Parathyroid adenoma (tissue), 2 donors: ENCODE data around the gene CD44.

ENCODE experiments used
- H2AFZ ChIP-seq: fragments of 300-600 bp; sonication (generic); one replicate; pipeline ENCODE4 v1.7.0; 2017; ENCODE audit warnings: antibody characterized with exemption, mild to moderate bottlenecking
- H3K27ac ChIP-seq: fragments of 300-600 bp; sonication (generic); one replicate; pipeline ENCODE4 v1.7.0; 2017
- H3K27me3 ChIP-seq: fragments of 300-600 bp; sonication (generic); one replicate; pipeline ENCODE4 v1.7.0; 2017; ENCODE audit warnings: low read length; ENCODE audit not compliant: control insufficient read depth, insufficient read depth
- H3K36me3 ChIP-seq: fragments of 300-600 bp; sonication (generic); one replicate; pipeline ENCODE4 v1.7.0; 2017; ENCODE audit warnings: low read length; ENCODE audit not compliant: control insufficient read depth, insufficient read depth
- H3K4me1 ChIP-seq: fragments of 300-600 bp; sonication (generic); one replicate; pipeline ENCODE4 v1.7.0; 2017; ENCODE audit warnings: control low read depth
- H3K4me2 ChIP-seq: fragments of 300-600 bp; sonication (generic); one replicate; pipeline ENCODE4 v1.7.0; 2017; ENCODE audit warnings: low read length
- H3K4me3 ChIP-seq: fragments of 300-600 bp; sonication (generic); one replicate; pipeline ENCODE4 v1.7.0; 2017; ENCODE audit warnings: low read depth, low read length
- H3K79me2 ChIP-seq: fragments of 300-600 bp; sonication (generic); one replicate; pipeline ENCODE4 v1.7.0; 2017; ENCODE audit warnings: control low read depth
- H3K9ac ChIP-seq: fragments of 300-600 bp; sonication (generic); one replicate; pipeline ENCODE4 v1.7.0; 2017; ENCODE audit warnings: mild to moderate bottlenecking
- H3K9me3 ChIP-seq: fragments of 300-600 bp; sonication (generic); one replicate; pipeline ENCODE4 v1.7.0; 2017; ENCODE audit warnings: low read length; ENCODE audit not compliant: control insufficient read depth
- CTCF ChIP-seq: fragments of 300-600 bp; sonication (generic); IDR thresholded peaks from one replicate; pipeline ENCODE4 v1.7.0; 2017; ENCODE audit warnings: antibody characterized with exemption, mild to moderate bottlenecking
- donor health status: primary hyperparathyroidism.

CD44 gene

DNA sequence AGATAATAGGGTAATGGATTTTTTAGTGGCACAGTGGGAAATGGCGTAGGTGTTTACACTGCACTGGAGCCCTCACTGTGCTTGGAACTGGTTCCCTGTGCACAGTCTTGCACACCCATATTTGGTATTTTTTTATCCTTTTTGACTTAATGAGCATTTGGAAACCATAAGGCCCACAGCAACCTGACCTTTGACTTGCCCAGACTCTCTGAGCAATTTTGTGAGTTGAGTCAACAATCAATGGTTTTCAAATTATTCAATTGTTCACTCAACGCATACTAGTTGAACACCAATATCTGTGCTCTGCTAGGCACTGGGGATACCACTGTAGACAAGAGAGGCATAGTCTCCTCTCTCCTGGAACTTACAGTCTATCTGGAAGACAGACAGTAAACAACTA, 14.3 kb downstream of the CD44 start:
- no peaks in the 10 kb centered on the region for H3K27me3 ChIP-seq
- no peak overlapping the region for H3K27ac ChIP-seq

DNA sequence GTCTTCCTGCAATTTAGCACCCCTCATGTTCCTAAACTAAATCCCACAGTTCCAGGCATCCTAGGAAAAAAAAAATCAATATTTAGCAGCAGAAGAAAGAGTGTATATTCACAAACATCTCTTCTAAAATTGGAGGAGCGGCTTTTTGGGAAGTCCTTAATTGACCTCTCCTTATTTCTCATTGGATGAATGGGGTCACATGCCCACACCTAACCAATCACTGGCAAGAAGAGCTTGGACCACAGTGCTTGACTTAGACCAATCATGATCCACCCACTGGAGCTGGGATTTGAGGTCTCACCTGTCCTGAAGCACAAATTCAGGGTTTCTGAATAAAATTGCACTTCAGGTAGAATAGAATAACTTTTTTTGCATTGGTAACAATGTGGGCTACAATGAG, 16.0 kb downstream of the CD44 start:
- Histone ChIP-seq H2AFZ (no peak overlapping the region), H3K4me1 (no peaks in the 10 kb centered on the region), H3K36me3 (no peaks in the 10 kb centered on the region), H3K9me3 (no peaks in the 10 kb centered on the region), H3K4me3 (no peak overlapping the region), H3K4me2 (no peak overlapping the region), H3K79me2 (peaks cover 2% of the 10 kb centered on the region), H3K27ac (no peak overlapping the region), H3K9ac (no peak overlapping the region), H3K27me3 (no peaks in the 10 kb centered on the region)
- no peak for TF ChIP-seq CTCF

More for the DNA sequence above, 14.3 kb downstream of the CD44 start:
- Histone ChIP-seq H3K4me1 (no peaks in the 10 kb centered on the region), H3K9ac (no peak overlapping the region), H3K4me2 (no peak overlapping the region), H3K4me3 (no peak overlapping the region), H3K79me2 (peaks cover 2% of the 10 kb centered on the region), H3K36me3 (no peaks in the 10 kb centered on the region), H3K9me3 (no peaks in the 10 kb centered on the region), H2AFZ (no peak overlapping the region)
- TF ChIP-seq CTCF: no peak

GRCh38 chr11:35155677-35156076, 16.7 kb downstream of the CD44 start:
- H3K4me2 ChIP-seq: no peak overlapping the region
- H2AFZ ChIP-seq: no peak overlapping the region
- H3K9ac ChIP-seq: no peak overlapping the region
- H3K9me3 ChIP-seq: no peaks in the 10 kb centered on the region
- H3K4me3 ChIP-seq: no peak overlapping the region
- no peak overlapping the region for H3K27ac ChIP-seq
- H3K4me1 ChIP-seq: no peaks in the 10 kb centered on the region
- no peaks in the 10 kb centered on the region for H3K36me3 ChIP-seq
- no peaks in the 10 kb centered on the region for H3K27me3 ChIP-seq
- peaks cover 2% of the 10 kb centered on the region for H3K79me2 ChIP-seq
- TF ChIP-seq CTCF: no peak

DNA sequence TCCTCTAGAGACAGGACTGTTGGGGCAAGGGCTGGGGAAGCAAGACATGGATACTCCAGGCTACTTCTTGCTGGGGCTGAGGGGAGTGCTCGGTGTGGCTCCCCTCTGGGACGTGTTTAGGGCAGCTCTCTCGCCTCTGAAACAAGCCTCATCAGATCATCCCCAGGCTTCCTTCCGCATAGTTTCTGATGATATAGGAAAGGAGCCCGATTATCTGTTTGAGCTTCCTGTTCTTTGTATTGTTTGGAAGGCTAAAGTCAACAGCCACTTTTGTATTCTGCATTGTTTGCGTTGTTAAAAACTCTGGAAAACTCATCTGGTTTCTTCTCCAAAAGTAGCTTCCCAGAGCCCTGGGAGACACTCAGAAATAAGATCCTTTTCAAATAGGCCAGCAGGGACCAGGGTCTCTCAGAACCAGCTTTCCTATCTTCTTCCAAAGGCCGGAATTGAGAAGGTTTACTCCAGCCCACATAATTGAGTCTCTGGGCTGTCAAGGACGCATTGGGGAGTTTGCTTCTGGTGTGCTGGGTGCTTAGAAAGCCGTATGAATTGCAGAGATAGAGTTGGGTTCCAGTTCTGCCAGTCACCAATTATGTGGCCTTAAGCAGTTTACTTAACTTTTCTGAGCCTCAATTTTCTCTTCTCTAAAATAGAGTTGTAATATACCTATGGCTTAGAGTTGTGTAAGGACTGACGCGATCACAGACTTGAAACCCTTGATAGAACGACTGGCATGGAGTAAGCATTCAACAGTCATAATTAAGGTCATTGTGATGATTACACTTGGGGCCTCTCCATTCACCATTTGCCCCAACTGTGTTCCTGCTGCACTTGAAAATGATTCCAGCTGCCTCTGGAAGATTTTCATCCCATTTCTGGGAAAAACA, 19.1 kb downstream of the CD44 start:
- Histone ChIP-seq H3K4me3 (no peak overlapping the region), H3K9ac (no peak overlapping the region), H3K4me1 (peaks cover 3% of the 10 kb centered on the region)

More for the DNA sequence above, 19.1 kb downstream of the CD44 start:
- Histone ChIP-seq H3K4me2 (no peak overlapping the region), H3K27me3 (no peaks in the 10 kb centered on the region), H3K27ac (peak overlapping the region; percentile 2), H3K79me2 (peaks cover 2% of the 10 kb centered on the region), H3K36me3 (no peaks in the 10 kb centered on the region), H2AFZ (no peak overlapping the region), H3K9me3 (no peaks in the 10 kb centered on the region)
- no peak for TF ChIP-seq CTCF
